Measurements from ENCODE around the gene SBF2.

- TF ChIP-seq CTCF (IDR thresholded peaks at IDR 0.05; ENCODE audit: low read depth, low read length, poor library complexity, severe bottlenecking) = no peak
- TF ChIP-seq EZH2phosphoT487 (IDR thresholded peaks at IDR 0.05; ENCODE audit: borderline replicate concordance, low read length) = no peak
Measured at GRCh38 chr11:10080138-10080537, 213.9 kb downstream of the SBF2 start.
